ENCODE data around the gene P4HB. TPM values are rescaled to one million over a fixed set of nuclear protein-coding genes. Genes with fewer than 3 reads are reported as not detected.

Gene P4HB
- total and polyA plus RNA-seq, 5 donors from 2014 or later = 186 to 231 (median 213) TPM

DNA sequence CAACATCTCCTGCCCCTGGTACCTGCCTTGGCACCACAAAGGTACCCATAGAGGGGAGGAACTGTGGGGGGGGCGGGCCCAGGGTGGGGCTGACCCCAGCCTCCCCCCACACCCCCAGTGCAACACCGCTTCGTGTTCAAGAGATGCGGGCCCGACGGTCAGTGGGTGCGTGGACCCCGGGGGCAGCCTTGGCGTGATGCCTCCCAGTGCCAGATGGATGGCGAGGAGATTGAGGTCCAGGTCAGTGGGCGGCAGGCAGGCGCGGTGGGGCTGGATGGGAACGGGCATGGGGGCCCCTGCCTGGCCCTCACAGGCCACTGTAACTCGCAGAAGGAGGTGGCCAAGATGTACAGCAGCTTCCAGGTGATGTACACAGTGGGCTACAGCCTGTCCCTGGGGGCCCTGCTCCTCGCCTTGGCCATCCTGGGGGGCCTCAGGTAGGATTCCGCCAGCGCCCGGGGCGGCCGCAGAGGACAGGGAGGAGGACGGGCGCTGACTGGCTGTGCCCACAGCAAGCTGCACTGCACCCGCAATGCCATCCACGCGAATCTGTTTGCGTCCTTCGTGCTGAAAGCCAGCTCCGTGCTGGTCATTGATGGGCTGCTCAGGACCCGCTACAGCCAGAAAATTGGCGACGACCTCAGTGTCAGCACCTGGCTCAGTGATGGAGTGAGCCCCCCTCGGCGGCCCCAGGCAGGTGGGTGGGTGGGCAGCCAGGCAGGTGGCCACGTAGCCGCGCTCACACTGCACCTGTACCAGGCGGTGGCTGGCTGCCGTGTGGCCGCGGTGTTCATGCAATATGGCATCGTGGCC lies 49.2 kb downstream of the P4HB start:
- Histone ChIP-seq H3K9me3 (ENCODE audit: control insufficient read depth in 2 of 2, low read length in 2 of 2) (no peaks in the 10 kb centered on the region), H3K27ac (ENCODE audit: insufficient read depth, low read length, poor library complexity, severe bottlenecking) (no peak overlapping the region), H3K36me3 (ENCODE audit: control insufficient read depth, insufficient read depth, low read length) (no peaks in the 10 kb centered on the region), H3K27me3 (ENCODE audit: control insufficient read depth, insufficient read depth, low read length) (no peaks in the 10 kb centered on the region), H3K4me3 (ENCODE audit: low read depth, low read length) (no peak overlapping the region), H3K4me1 (ENCODE audit: control insufficient read depth, insufficient read depth, low read length, poor library complexity, severe bottlenecking) (no peaks in the 10 kb centered on the region)
- peaks cover 0 to 2% (median under 1%) of the 10 kb centered on the region in 4 donors for H3K4me1 Mint-ChIP-seq
- H3K9me3 Mint-ChIP-seq = no peaks in the 10 kb centered on the region
- H3K36me3 Mint-ChIP-seq = no peaks in the 10 kb centered on the region
- no peak overlapping the region for H3K27ac Mint-ChIP-seq
- H3K4me3 Mint-ChIP-seq = no peak overlapping the region
- ATAC-seq (ENCODE audit: low read depth in 2 of 2) (no peak), DNase-seq (no peak)
- peaks cover 9% of the 10 kb centered on the region for H3K27me3 Mint-ChIP-seq

DNA sequence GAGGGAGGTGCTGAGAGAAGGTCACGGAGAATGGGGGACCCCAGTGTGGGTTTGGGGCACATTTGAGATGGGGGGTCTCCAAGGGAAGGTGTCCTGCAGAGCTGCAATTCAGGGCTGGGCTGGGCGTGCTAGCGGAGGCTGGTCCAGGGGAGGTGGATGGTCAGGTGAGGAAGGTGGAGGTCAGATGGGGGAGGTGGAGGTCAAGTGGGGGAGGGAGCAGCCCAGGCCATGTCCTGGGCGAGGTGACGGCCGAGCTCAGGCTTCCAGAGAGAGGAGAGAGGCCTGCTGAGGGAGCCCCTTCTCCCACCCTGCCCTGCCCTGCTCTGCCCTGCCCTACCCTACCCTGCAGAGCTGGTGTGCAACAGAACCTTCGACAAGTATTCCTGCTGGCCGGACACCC lies 49.9 kb downstream of the P4HB start:
- Mint-ChIP-seq H3K36me3 (no peaks in the 10 kb centered on the region), H3K9me3 (no peaks in the 10 kb centered on the region), H3K27me3 (peaks cover 6% of the 10 kb centered on the region), H3K27ac (peak overlapping the region in 1 of 3 donors; percentile 63), H3K4me3 (no peak overlapping the region), H3K4me1 (no peaks in the 10 kb centered on the region)
- H3K9me3 ChIP-seq (ENCODE audit: control insufficient read depth in 2 of 2, low read length in 2 of 2) = no peaks in the 10 kb centered on the region
- no peak for DNase-seq
- no peak overlapping the region for H3K27ac ChIP-seq (ENCODE audit: insufficient read depth, low read length, poor library complexity, severe bottlenecking)
- H3K4me3 ChIP-seq (ENCODE audit: low read depth, low read length) = no peak overlapping the region
- H3K36me3 ChIP-seq (ENCODE audit: control insufficient read depth, insufficient read depth, low read length) = no peaks in the 10 kb centered on the region
- no peaks in the 10 kb centered on the region for H3K4me1 ChIP-seq (ENCODE audit: control insufficient read depth, insufficient read depth, low read length, poor library complexity, severe bottlenecking)
- ATAC-seq (ENCODE audit: low read depth in 2 of 2) = no peak
- H3K27me3 ChIP-seq (ENCODE audit: control insufficient read depth, insufficient read depth, low read length) = no peaks in the 10 kb centered on the region

DNA sequence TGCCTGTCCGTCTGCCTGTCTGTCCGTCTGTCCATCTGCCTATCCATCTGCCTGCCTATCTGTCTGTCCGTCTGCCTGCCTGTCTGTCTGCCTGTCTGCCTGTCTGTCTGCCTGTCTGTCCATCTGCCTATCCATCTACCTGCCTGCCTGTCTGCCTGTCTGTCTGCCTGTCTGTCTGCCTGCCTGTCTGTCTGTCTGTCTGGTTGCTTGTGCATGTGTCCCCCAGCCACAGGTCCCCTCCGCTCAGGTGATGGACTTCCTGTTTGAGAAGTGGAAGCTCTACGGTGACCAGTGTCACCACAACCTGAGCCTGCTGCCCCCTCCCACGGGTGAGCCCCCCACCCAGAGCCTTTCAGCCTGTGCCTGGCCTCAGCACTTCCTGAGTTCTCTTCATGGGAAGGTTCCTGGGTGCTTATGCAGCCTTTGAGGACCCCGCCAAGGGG lies 50.8 kb downstream of the P4HB start:
- DNase-seq = no peak
- Mint-ChIP-seq H3K27ac (no peak overlapping the region), H3K27me3 (peaks cover 6% of the 10 kb centered on the region), H3K36me3 (no peaks in the 10 kb centered on the region), H3K9me3 (no peaks in the 10 kb centered on the region), H3K4me1 (no peaks in the 10 kb centered on the region), H3K4me3 (no peak overlapping the region)
- H3K27ac ChIP-seq (ENCODE audit: insufficient read depth, low read length, poor library complexity, severe bottlenecking) = no peak overlapping the region
- H3K4me1 ChIP-seq (ENCODE audit: control insufficient read depth, insufficient read depth, low read length, poor library complexity, severe bottlenecking) = peaks cover 5% of the 10 kb centered on the region
- no peak overlapping the region for H3K4me3 ChIP-seq (ENCODE audit: low read depth, low read length)
- no peaks in the 10 kb centered on the region for H3K27me3 ChIP-seq (ENCODE audit: control insufficient read depth, insufficient read depth, low read length)
- H3K36me3 ChIP-seq (ENCODE audit: control insufficient read depth, insufficient read depth, low read length) = no peaks in the 10 kb centered on the region
- ATAC-seq (ENCODE audit: low read depth in 2 of 2) = no peak
- no peaks in the 10 kb centered on the region for H3K9me3 ChIP-seq (ENCODE audit: control insufficient read depth in 2 of 2, low read length in 2 of 2)

DNA sequence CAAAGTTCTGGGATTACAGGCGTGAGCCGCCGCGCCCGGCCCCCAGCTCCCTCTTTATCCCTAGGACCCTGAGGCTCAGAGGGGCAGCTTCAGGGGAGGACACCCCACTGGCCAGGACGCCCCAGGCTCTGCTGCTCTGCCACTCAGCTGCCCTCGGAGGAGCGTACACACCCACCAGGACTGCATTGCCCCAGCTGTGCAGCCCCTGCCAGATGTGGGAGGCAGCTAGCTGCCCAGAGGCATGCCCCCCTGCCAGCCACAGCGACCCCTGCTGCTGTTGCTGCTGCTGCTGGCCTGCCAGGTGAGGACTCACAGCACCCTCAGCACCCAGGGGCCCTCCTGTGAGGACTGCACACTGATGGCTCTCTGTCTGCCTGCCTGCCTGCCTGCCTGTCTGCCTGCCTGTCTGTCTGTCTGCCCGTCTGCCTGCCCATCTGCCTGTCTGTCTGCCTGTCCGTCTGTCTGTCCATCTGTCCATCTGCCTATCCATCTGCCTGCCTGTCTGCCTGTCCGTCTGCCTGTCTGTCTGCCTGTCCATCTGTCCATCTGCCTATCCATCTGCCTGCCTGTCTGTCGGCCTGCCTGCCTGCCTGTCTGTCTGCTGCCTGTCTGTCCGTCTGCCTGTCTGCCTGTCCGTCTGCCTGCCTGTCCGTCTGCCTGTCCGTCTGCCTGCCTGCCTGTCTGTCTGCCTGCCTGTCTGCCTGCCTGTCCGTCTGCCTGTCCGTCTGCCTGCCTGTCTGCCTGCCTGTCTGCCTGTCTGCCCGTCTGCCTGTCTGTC lies 51.4 kb downstream of the P4HB start:
- H3K9me3 ChIP-seq (ENCODE audit: control insufficient read depth in 2 of 2, low read length in 2 of 2) = no peaks in the 10 kb centered on the region
- no peak overlapping the region for H3K27ac ChIP-seq (ENCODE audit: insufficient read depth, low read length, poor library complexity, severe bottlenecking)
- no peak overlapping the region for H3K4me3 Mint-ChIP-seq
- H3K36me3 ChIP-seq (ENCODE audit: control insufficient read depth, insufficient read depth, low read length) = no peaks in the 10 kb centered on the region
- H3K27me3 ChIP-seq (ENCODE audit: control insufficient read depth, insufficient read depth, low read length) = no peaks in the 10 kb centered on the region
- no peaks in the 10 kb centered on the region for H3K36me3 Mint-ChIP-seq
- peaks cover 6% of the 10 kb centered on the region for H3K27me3 Mint-ChIP-seq
- H3K4me1 ChIP-seq (ENCODE audit: control insufficient read depth, insufficient read depth, low read length, poor library complexity, severe bottlenecking) = peaks cover 8% of the 10 kb centered on the region
- H3K4me1 Mint-ChIP-seq = no peaks in the 10 kb centered on the region
- H3K27ac Mint-ChIP-seq = no peak overlapping the region
- ATAC-seq (ENCODE audit: low read depth in 2 of 2) = peak in 1 of 2 donors; percentile 17
- no peak overlapping the region for H3K4me3 ChIP-seq (ENCODE audit: low read depth, low read length)
- H3K9me3 Mint-ChIP-seq = no peaks in the 10 kb centered on the region
- no peak for DNase-seq

DNA sequence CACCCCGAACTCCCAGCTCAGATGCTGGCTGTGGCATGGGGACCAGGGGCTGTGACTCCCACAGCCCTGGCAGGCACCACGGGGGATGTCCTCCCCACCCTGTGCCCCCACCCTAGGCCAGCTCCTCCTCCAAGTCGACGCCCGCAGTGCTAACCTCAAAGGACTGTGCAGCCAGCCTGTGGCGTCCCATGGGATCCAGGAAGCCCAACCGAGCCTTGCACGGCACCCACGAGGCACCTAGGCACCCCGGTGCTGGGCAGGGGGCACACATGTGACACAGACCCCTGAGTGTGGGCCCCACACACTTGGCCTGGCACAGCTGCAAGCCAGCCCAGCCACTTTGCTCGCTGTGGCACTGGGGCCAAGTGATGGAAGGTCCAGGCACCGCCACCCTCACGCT lies 52.5 kb downstream of the P4HB start:
- Histone ChIP-seq H3K9me3 (ENCODE audit: control insufficient read depth in 2 of 2, low read length in 2 of 2) (no peaks in the 10 kb centered on the region), H3K4me3 (ENCODE audit: low read depth, low read length) (no peak overlapping the region), H3K27ac (ENCODE audit: insufficient read depth, low read length, poor library complexity, severe bottlenecking) (no peak overlapping the region), H3K4me1 (ENCODE audit: control insufficient read depth, insufficient read depth, low read length, poor library complexity, severe bottlenecking) (peaks cover 8% of the 10 kb centered on the region), H3K36me3 (ENCODE audit: control insufficient read depth, insufficient read depth, low read length) (no peaks in the 10 kb centered on the region), H3K27me3 (ENCODE audit: control insufficient read depth, insufficient read depth, low read length) (no peaks in the 10 kb centered on the region)
- H3K27me3 Mint-ChIP-seq = peaks cover 13% of the 10 kb centered on the region
- no peak for DNase-seq
- H3K36me3 Mint-ChIP-seq = no peaks in the 10 kb centered on the region
- H3K4me1 Mint-ChIP-seq = peaks cover 0 to 3% (median 0%) of the 10 kb centered on the region in 4 donors
- H3K4me3 Mint-ChIP-seq = no peak overlapping the region
- no peak for ATAC-seq (ENCODE audit: low read depth in 2 of 2)
- no peaks in the 10 kb centered on the region for H3K9me3 Mint-ChIP-seq
- no peak overlapping the region for H3K27ac Mint-ChIP-seq

DNA sequence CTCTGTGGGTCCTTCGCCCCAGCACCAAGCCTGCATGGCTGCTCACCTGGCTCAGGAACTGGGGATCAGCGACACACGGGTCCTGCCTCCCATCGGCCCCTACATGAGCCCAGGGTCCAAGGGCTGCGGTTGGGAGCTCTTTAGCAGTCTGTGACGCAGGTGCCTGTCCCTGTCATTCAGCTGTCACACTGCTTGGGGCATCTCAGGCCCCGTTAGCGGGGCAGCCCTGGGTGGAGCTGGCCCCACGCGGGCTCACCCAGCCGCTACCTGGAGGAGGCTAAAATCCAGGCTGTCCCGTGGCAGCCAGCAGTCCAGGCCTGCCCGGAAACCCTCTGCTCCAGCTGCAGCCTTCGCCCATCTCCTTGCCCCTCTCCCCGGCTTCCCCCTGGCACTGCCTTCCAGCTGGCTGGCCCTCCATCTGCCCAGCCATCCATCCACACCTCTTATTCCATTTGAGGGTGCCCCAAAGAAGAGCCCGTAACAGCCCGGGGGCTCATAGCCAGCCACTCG lies 53.1 kb downstream of the P4HB start:
- Mint-ChIP-seq H3K4me1 (peaks cover 0 to 3% (median 0%) of the 10 kb centered on the region in 4 donors), H3K27ac (no peak overlapping the region), H3K36me3 (no peaks in the 10 kb centered on the region), H3K27me3 (peaks cover 18% of the 10 kb centered on the region), H3K9me3 (no peaks in the 10 kb centered on the region), H3K4me3 (no peak overlapping the region)
- Histone ChIP-seq H3K36me3 (ENCODE audit: control insufficient read depth, insufficient read depth, low read length) (no peaks in the 10 kb centered on the region), H3K4me3 (ENCODE audit: low read depth, low read length) (no peak overlapping the region), H3K9me3 (ENCODE audit: control insufficient read depth in 2 of 2, low read length in 2 of 2) (no peaks in the 10 kb centered on the region), H3K27me3 (ENCODE audit: control insufficient read depth, insufficient read depth, low read length) (no peaks in the 10 kb centered on the region), H3K27ac (ENCODE audit: insufficient read depth, low read length, poor library complexity, severe bottlenecking) (no peak overlapping the region), H3K4me1 (ENCODE audit: control insufficient read depth, insufficient read depth, low read length, poor library complexity, severe bottlenecking) (peaks cover 8% of the 10 kb centered on the region)
- no peak for ATAC-seq (ENCODE audit: low read depth in 2 of 2)
- DNase-seq = no peak

DNA sequence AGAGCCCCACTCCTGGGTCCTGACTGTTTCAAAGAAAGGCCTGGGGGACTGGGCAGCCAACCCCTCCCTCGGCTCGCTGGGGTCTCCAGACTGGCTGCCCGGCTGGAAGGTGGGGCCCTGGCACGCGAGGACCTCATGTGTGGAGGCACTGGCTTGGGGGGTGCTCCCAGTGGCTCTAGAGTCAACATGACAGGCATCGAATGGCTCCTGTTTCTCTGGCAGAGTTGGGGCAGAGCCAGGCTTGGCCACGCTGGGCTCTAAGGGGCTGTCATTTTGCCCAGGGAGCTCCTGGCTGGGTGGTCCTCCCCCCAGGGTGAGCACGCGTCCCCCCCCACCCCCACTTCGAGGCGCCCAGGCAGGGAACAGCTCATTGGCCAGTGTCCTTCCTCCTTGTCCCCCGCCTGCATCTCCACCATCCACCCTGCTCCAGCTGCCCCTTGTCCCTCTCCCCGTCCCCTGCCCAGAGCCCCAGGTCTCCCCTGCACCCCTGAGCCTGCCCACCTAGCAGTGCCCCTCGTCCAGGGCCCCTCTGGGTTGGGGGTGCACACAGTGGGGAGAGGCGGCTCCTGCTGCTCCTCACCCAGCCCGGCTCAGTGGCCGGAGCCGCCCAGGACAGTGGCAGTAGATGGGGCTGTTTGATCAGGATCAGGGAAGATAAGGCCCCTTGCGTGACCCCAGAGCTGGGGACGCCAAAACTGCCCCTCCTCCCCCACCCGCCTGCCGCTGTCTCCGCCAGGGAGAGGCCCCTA lies 53.7 kb downstream of the P4HB start:
- no peak for DNase-seq
- H3K36me3 ChIP-seq (ENCODE audit: control insufficient read depth, insufficient read depth, low read length) = no peaks in the 10 kb centered on the region
- peaks cover 8% of the 10 kb centered on the region for H3K4me1 ChIP-seq (ENCODE audit: control insufficient read depth, insufficient read depth, low read length, poor library complexity, severe bottlenecking)
- H3K9me3 Mint-ChIP-seq = no peaks in the 10 kb centered on the region
- no peak overlapping the region for H3K4me3 ChIP-seq (ENCODE audit: low read depth, low read length)
- no peaks in the 10 kb centered on the region for H3K36me3 Mint-ChIP-seq
- peaks cover 24% of the 10 kb centered on the region for H3K27me3 Mint-ChIP-seq
- H3K4me3 Mint-ChIP-seq = no peak overlapping the region
- no peaks in the 10 kb centered on the region for H3K27me3 ChIP-seq (ENCODE audit: control insufficient read depth, insufficient read depth, low read length)
- H3K9me3 ChIP-seq (ENCODE audit: control insufficient read depth in 2 of 2, low read length in 2 of 2) = no peaks in the 10 kb centered on the region
- H3K27ac ChIP-seq (ENCODE audit: insufficient read depth, low read length, poor library complexity, severe bottlenecking) = no peak overlapping the region
- ATAC-seq (ENCODE audit: low read depth in 2 of 2) = no peak
- H3K27ac Mint-ChIP-seq = no peak overlapping the region
- peaks cover 0 to 3% (median 0%) of the 10 kb centered on the region in 4 donors for H3K4me1 Mint-ChIP-seq
